Endothelial cell of umbilical vein (primary cell): ENCODE measurements around the gene SMG5.

Experiments used
- CTCF ChIP-seq, 2 donors: IDR thresholded peaks; 1 replicate in 1 of 2; 2 replicates in 1 of 2; pipeline ENCODE4 v1.5.1; 2011; ENCODE audit warnings: low read length in 2 of 2, mild to moderate bottlenecking in 2 of 2, moderate library complexity in 2 of 2, control low read depth in 1 of 2, inconsistent platforms in 1 of 2, low read depth in 1 of 2; ENCODE audit not compliant: insufficient read depth in 1 of 2; ENCODE audit errors: extremely low read depth in 1 of 2
- EZH2 ChIP-seq: IDR thresholded peaks from 2 replicates; pipeline ENCODE4 v1.6.1; 2012; ENCODE audit warnings: borderline replicate concordance, low read depth, mild to moderate bottlenecking, moderate library complexity, low read length, inconsistent platforms; ENCODE audit not compliant: severe bottlenecking
- POLR2A ChIP-seq: IDR thresholded peaks from 2 replicates; pipeline ENCODE4 v1.6.1; 2012; ENCODE audit warnings: low read depth, mild to moderate bottlenecking, control low read depth, low read length
- POLR2AphosphoS5 ChIP-seq: IDR thresholded peaks from 2 replicates; pipeline ENCODE4 v1.6.1; 2012; ENCODE audit warnings: low read depth, mild to moderate bottlenecking, control low read depth, low read length, moderate library complexity; ENCODE audit not compliant: insufficient read depth

- TF ChIP-seq EZH2 = no peak
- no peak for TF ChIP-seq CTCF (IDR thresholded peaks at IDR 0.05; ENCODE audit: extremely low read depth in 1 of 2, insufficient read depth in 1 of 2, low read depth in 1 of 2, low read length in 2 of 2)
- TF ChIP-seq POLR2AphosphoS5 = no peak
- TF ChIP-seq POLR2A = no peak
These were observed 16.3 kb upstream of the SMG5 start, which contains the start of gene VHLL for GRCh38 chr1:156298852-156299357.
